SU-DHL-6 (cell line): ENCODE measurements around the gene ZDHHC5.

ENCODE experiments used
- H2AFZ ChIP-seq: fragments of 200-600 bp; sonication (generic); 2 replicates; pipeline ENCODE4 v1.6.1; 2014; ENCODE audit warnings: low read depth, mild to moderate bottlenecking, moderate library complexity, mixed read lengths, antibody characterized with exemption, low read length; ENCODE audit not compliant: severe bottlenecking
- H3F3A ChIP-seq: fragments of 200-600 bp; shearing (Covaris generic); 2 replicates; pipeline ENCODE4 v1.6.0; 2016; ENCODE audit warnings: antibody characterized with exemption, mild to moderate bottlenecking; ENCODE audit not compliant: insufficient read depth
- H3K27ac ChIP-seq: fragments of 200-600 bp; sonication (generic); 2 replicates; pipeline ENCODE4 v1.5.1; 2016; ENCODE audit warnings: low read depth, mild to moderate bottlenecking, low read length, moderate library complexity, mixed read lengths
- H3K27me3 ChIP-seq: fragments of 200-600 bp; sonication (generic), shearing (Covaris generic); 2 replicates; pipeline ENCODE4 v1.6.0; 2014; ENCODE audit warnings: mild to moderate bottlenecking, low read length
- H3K36me3 ChIP-seq: fragments of 200-600 bp; sonication (generic); 2 replicates; pipeline ENCODE4 v1.6.1; 2014; ENCODE audit warnings: mild to moderate bottlenecking, low read length, mixed read lengths
- H3K4me2 ChIP-seq: fragments of 300-600, 200-600 bp; shearing (Covaris generic), sonication (generic); 2 replicates; pipeline ENCODE4 v1.6.0; 2014; ENCODE audit warnings: low read length, low read depth, mild to moderate bottlenecking; ENCODE audit not compliant: poor library complexity, severe bottlenecking
- H3K4me3 ChIP-seq: fragments of 200-600 bp; sonication (generic); 2 replicates; pipeline ENCODE4 v1.5.1; 2014; ENCODE audit warnings: antibody characterized with exemption, low read length, mild to moderate bottlenecking, mixed read lengths; ENCODE audit not compliant: insufficient read depth, poor library complexity, severe bottlenecking
- H3K79me2 ChIP-seq: fragments of 200-600 bp; sonication (generic); 2 replicates; pipeline ENCODE4 v1.6.1; 2014; ENCODE audit warnings: mild to moderate bottlenecking, low read length, moderate library complexity; ENCODE audit not compliant: insufficient read depth
- H3K9ac ChIP-seq: fragments of 200-600 bp; sonication (generic); 2 replicates; pipeline ENCODE4 v1.7.0; 2014; ENCODE audit warnings: mild to moderate bottlenecking, low read length
- H3K9me2 ChIP-seq: fragments of 200-600 bp; sonication (generic); replicated peaks from 2 replicates; pipeline ENCODE4 v1.6.1; 2014; ENCODE audit warnings: low read length; ENCODE audit not compliant: insufficient read depth
- H3K9me3 ChIP-seq: fragments of 200-600 bp; sonication (generic); 2 replicates; pipeline ENCODE4 v1.6.1; 2014; ENCODE audit warnings: low read length, mixed read lengths; ENCODE audit not compliant: insufficient read depth
- H4K20me1 ChIP-seq: fragments of 200-600 bp; sonication (generic); 2 replicates; pipeline ENCODE4 v1.6.1; 2014; ENCODE audit warnings: low read depth, mild to moderate bottlenecking, antibody characterized with exemption, low read length, moderate library complexity, mixed read lengths
- CTCF ChIP-seq: fragments of 200-600 bp; sonication (generic); IDR thresholded peaks from one replicate; pipeline ENCODE4 v1.5.1; 2017; ENCODE audit warnings: antibody characterized with exemption, mild to moderate bottlenecking, low read length, moderate library complexity; ENCODE audit not compliant: insufficient read depth, poor library complexity, severe bottlenecking
- EZH2phosphoT487 ChIP-seq: fragments of 200-600 bp; sonication (generic), shearing (Covaris generic); conservative IDR thresholded peaks from 2 replicates; pipeline ENCODE4 v1.6.1; 2018; ENCODE audit warnings: mild to moderate bottlenecking, antibody characterized with exemption, low read length, moderate library complexity, mixed read lengths

Gene ZDHHC5

GRCh38 chr11:57745206-57745605, 77.3 kb downstream of the ZDHHC5 start:
- no peak overlapping the region for H3K4me3 ChIP-seq
- no peak overlapping the region for H3K9ac ChIP-seq
- no peak overlapping the region for H3K27ac ChIP-seq
- H3F3A ChIP-seq, result peaks cover 20% of the 10 kb centered on the region
- no peaks in the 10 kb centered on the region for H4K20me1 ChIP-seq
- H3K36me3 ChIP-seq, result 0 out of 2 replicates have a peak, but pooled peaks cover 6% of the 10 kb centered on the region
- TF ChIP-seq CTCF (no peak), EZH2phosphoT487 (no peak)
- H3K9me2 ChIP-seq, result no peaks in the 10 kb centered on the region
- H2AFZ ChIP-seq, result no peak overlapping the region
- no peaks in the 10 kb centered on the region for H3K27me3 ChIP-seq
- no peaks in the 10 kb centered on the region for H3K9me3 ChIP-seq
- H3K79me2 ChIP-seq, result peaks cover 15% of the 10 kb centered on the region
- H3K4me2 ChIP-seq, result no peak overlapping the region

- H3K79me2 ChIP-seq, result peaks cover 10% of the 10 kb centered on the region
- no peak for TF ChIP-seq EZH2phosphoT487
- no peak for TF ChIP-seq CTCF
- H2AFZ ChIP-seq, result no peak overlapping the region
- no peaks in the 10 kb centered on the region for H3K27me3 ChIP-seq
- H3K27ac ChIP-seq, result no peak overlapping the region
- H3K4me3 ChIP-seq, result no peak overlapping the region
- H3K9me2 ChIP-seq, result no peaks in the 10 kb centered on the region
- H3K36me3 ChIP-seq, result 0 out of 2 replicates have a peak, but pooled peaks cover 6% of the 10 kb centered on the region
- H3K4me2 ChIP-seq, result no peak overlapping the region
- no peaks in the 10 kb centered on the region for H3K9me3 ChIP-seq
- no peak overlapping the region for H3K9ac ChIP-seq
- H4K20me1 ChIP-seq, result no peaks in the 10 kb centered on the region
- peaks cover 16% of the 10 kb centered on the region for H3F3A ChIP-seq
Measured at GRCh38 chr11:57746920-57747319, 79.0 kb downstream of the ZDHHC5 start.
